Measurements from ENCODE around the gene KIF1C. TPM values are rescaled to one million over a fixed set of nuclear protein-coding genes. Genes with fewer than 3 reads are reported as not detected.

The KIF1C gene
- total and polyA plus RNA-seq, 2 donors (not counting 1 experiment from before 2014, with no cell fraction given): 5.7 to 29.6 TPM

DNA sequence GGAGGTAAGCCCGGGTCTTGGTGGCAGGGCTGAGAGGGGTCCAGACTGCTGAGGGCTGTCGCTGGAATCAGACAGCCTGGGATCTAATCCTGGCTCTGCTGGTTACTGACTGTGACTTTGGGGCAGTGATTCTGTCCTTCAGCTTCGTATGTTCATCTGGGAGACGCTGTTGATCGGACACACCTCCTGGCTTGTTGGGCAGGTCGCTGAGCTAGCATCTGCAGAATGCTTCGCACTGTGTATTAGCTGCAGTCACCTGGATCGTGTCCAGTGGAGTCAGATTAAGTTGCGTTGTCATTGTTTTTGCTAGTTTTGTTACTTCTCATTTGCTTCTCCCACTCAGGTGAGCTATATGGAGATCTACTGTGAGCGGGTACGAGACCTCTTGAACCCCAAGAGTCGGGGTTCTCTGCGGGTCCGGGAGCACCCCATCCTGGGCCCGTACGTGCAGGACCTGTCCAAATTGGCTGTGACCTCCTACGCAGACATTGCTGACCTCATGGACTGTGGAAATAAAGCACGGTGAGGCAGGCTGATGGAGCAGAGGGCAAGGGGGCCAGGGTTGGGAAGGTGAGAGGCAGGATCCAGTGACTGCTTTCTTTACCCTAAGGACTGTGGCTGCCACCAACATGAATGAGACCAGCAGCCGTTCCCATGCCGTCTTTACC is 4.5 kb downstream of the KIF1C start:
- H4K20me1 ChIP-seq (ENCODE audit: control insufficient read depth, insufficient read depth, low read length, poor library complexity, severe bottlenecking): peaks cover 8% of the 10 kb centered on the region
- no peak overlapping the region for H3K27ac Mint-ChIP-seq
- no peaks in the 10 kb centered on the region for H3K9me3 Mint-ChIP-seq (ENCODE audit: insufficient read depth)
- ATAC-seq (ENCODE audit: low read depth): no peak
- ChIA-PET CTCF (no interaction called here), POLR2A (interaction anchor here (0.6 kb wide), 2 partner anchors 34 to 54 kb away, joined by 4 to 9 read pairs; partner anchors contain the start of gene PFN1)
- peaks cover 0 to 20% (median 0%) of the 10 kb centered on the region in 4 experiments for H3K27me3 ChIP-seq (replicated peaks in 1 of 4; ENCODE audit: control extremely low read depth in 1 of 4, control insufficient read depth in 3 of 4, insufficient read depth in 4 of 4, low read length in 3 of 4)
- H3K9me3 ChIP-seq (ENCODE audit: control extremely low read depth in 1 of 3, control insufficient read depth in 2 of 3, insufficient read depth in 1 of 3, low read length in 2 of 3): no peaks in the 10 kb centered on the region
- no peak overlapping the region for H3K27ac ChIP-seq (ENCODE audit: low read length in 2 of 2)
- no peak overlapping the region for H3K4me3 ChIP-seq (ENCODE audit: control extremely low read depth in 1 of 5, extremely low read depth in 1 of 5, insufficient read depth in 1 of 5, low read depth in 2 of 5, low read length in 4 of 5)
- peaks cover 18% of the 10 kb centered on the region for H3K4me1 Mint-ChIP-seq
- no peak overlapping the region for H3K4me3 Mint-ChIP-seq
- intact Hi-C loops (cut with micrococcal nuclease): no loop called here
- WGBS (ENCODE audit: insufficient coverage): 98% methylated on average over 18 of the region's 20 CpGs
- no peak for DNase-seq
- no peak overlapping the region for H2AFZ ChIP-seq (ENCODE audit: insufficient read depth, low read depth, low read length, poor library complexity, severe bottlenecking)
- peaks cover 16 to 18% of the 10 kb centered on the region in 2 donors for H3K4me1 ChIP-seq (ENCODE audit: control insufficient read depth in 2 of 2, insufficient read depth in 2 of 2, low read length in 2 of 2)
- H3K27me3 Mint-ChIP-seq: no peaks in the 10 kb centered on the region
- no peak overlapping the region for H3K9ac ChIP-seq (ENCODE audit: low read length)
- TF ChIP-seq, protein P1, sequence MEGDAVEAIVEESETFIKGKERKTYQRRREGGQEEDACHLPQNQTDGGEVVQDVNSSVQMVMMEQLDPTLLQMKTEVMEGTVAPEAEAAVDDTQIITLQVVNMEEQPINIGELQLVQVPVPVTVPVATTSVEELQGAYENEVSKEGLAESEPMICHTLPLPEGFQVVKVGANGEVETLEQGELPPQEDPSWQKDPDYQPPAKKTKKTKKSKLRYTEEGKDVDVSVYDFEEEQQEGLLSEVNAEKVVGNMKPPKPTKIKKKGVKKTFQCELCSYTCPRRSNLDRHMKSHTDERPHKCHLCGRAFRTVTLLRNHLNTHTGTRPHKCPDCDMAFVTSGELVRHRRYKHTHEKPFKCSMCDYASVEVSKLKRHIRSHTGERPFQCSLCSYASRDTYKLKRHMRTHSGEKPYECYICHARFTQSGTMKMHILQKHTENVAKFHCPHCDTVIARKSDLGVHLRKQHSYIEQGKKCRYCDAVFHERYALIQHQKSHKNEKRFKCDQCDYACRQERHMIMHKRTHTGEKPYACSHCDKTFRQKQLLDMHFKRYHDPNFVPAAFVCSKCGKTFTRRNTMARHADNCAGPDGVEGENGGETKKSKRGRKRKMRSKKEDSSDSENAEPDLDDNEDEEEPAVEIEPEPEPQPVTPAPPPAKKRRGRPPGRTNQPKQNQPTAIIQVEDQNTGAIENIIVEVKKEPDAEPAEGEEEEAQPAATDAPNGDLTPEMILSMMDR (IDR thresholded peaks at IDR 0.05): no peak
- no peak for TF ChIP-seq EZH2 (IDR thresholded peaks at IDR 0.05; ENCODE audit: borderline replicate concordance, insufficient read depth, low read depth, low read length, poor library complexity, severe bottlenecking)
- H3K79me2 ChIP-seq (ENCODE audit: control insufficient read depth, insufficient read depth, low read length): no peaks in the 10 kb centered on the region
- H3K4me2 ChIP-seq (replicated peaks; ENCODE audit: low read depth, low read length, poor library complexity, severe bottlenecking): no peak overlapping the region
- H3K36me3 ChIP-seq (replicated peaks in 1 of 2; ENCODE audit: control extremely low read depth in 1 of 2, control insufficient read depth in 1 of 2, extremely low read depth in 1 of 2, insufficient read depth in 2 of 2, low read length in 1 of 2): peaks cover 2 to 27% of the 10 kb centered on the region in 2 experiments

GRCh38 chr17:5003214-5003867 is 5.6 kb downstream of the KIF1C start:
- TF ChIP-seq EZH2 (IDR thresholded peaks at IDR 0.05; ENCODE audit: borderline replicate concordance, insufficient read depth, low read depth, low read length, poor library complexity, severe bottlenecking): no peak
- TF ChIP-seq, protein P1 (IDR thresholded peaks at IDR 0.05): no peak
- H3K9me3 Mint-ChIP-seq (ENCODE audit: insufficient read depth): no peaks in the 10 kb centered on the region
- over 99% methylated on average over 12 of the region's 18 CpGs for WGBS (ENCODE audit: insufficient coverage)
- no peak overlapping the region for H3K4me2 ChIP-seq (replicated peaks; ENCODE audit: low read depth, low read length, poor library complexity, severe bottlenecking)
- H3K27me3 Mint-ChIP-seq: no peaks in the 10 kb centered on the region
- H3K9me3 ChIP-seq (ENCODE audit: control extremely low read depth in 1 of 3, control insufficient read depth in 2 of 3, insufficient read depth in 1 of 3, low read length in 2 of 3): no peaks in the 10 kb centered on the region
- H2AFZ ChIP-seq (ENCODE audit: insufficient read depth, low read depth, low read length, poor library complexity, severe bottlenecking): no peak overlapping the region
- no peak overlapping the region for H3K27ac Mint-ChIP-seq
- H3K27me3 ChIP-seq (replicated peaks in 1 of 4; ENCODE audit: control extremely low read depth in 1 of 4, control insufficient read depth in 3 of 4, insufficient read depth in 4 of 4, low read length in 3 of 4): peaks cover 0 to 29% (median 2%) of the 10 kb centered on the region in 4 experiments
- H3K36me3 ChIP-seq (replicated peaks in 1 of 2; ENCODE audit: control extremely low read depth in 1 of 2, control insufficient read depth in 1 of 2, extremely low read depth in 1 of 2, insufficient read depth in 2 of 2, low read length in 1 of 2): peaks cover 2 to 38% of the 10 kb centered on the region in 2 experiments
- intact Hi-C loops (cut with micrococcal nuclease): no loop called here
- ChIA-PET POLR2A (no interaction called here), CTCF (interaction anchor here (0.5 kb wide), 1 partner anchor 23 kb away, joined by 3 read pairs; no protein-coding TSS in a partner anchor)
- peaks cover 13 to 16% of the 10 kb centered on the region in 2 donors for H3K4me1 ChIP-seq (ENCODE audit: control insufficient read depth in 2 of 2, insufficient read depth in 2 of 2, low read length in 2 of 2)
- H3K9ac ChIP-seq (ENCODE audit: low read length): no peak overlapping the region
- no peak overlapping the region for H3K27ac ChIP-seq (ENCODE audit: low read length in 2 of 2)
- H3K4me3 Mint-ChIP-seq: no peak overlapping the region
- H3K4me3 ChIP-seq (ENCODE audit: control extremely low read depth in 1 of 5, extremely low read depth in 1 of 5, insufficient read depth in 1 of 5, low read depth in 2 of 5, low read length in 4 of 5): no peak overlapping the region
- no peaks in the 10 kb centered on the region for H3K79me2 ChIP-seq (ENCODE audit: control insufficient read depth, insufficient read depth, low read length)
- DNase-seq: no peak
- ATAC-seq (ENCODE audit: low read depth): no peak
- peaks cover 17% of the 10 kb centered on the region for H3K4me1 Mint-ChIP-seq
- peaks cover 8% of the 10 kb centered on the region for H4K20me1 ChIP-seq (ENCODE audit: control insufficient read depth, insufficient read depth, low read length, poor library complexity, severe bottlenecking)
